Effector memory CD8-positive, alpha-beta T cell (primary cell): Measurements from ENCODE around the gene GLT6D1.

Source experiments
- ATAC-seq: fragments of 150-1000 bp; cut with Tn5 transposase; replicated peaks from 2 replicates; pipeline ENCODE4 v1.10.0; 2021; ENCODE audit warnings: mild to moderate bottlenecking, moderate library complexity
- DNase-seq, 3 experiments: peaks; one replicate each; pipeline ENCODE4 v3.0.0; 2021
- H3K27ac Mint-ChIP-seq, 2 donors: one replicate each; pipeline ENCODE4 v1.8.0; 2022; ENCODE audit warnings: mild to moderate bottlenecking in 2 of 2, mixed read lengths in 2 of 2, moderate library complexity in 2 of 2
- H3K27me3 Mint-ChIP-seq, 2 donors: one replicate each; pipeline ENCODE4 v1.8.0; 2022; ENCODE audit warnings: mixed read lengths in 2 of 2
- H3K36me3 Mint-ChIP-seq: one replicate; pipeline ENCODE4 v1.8.0; 2022; ENCODE audit warnings: mild to moderate bottlenecking, moderate library complexity, mixed read lengths; ENCODE audit not compliant: insufficient read depth
- H3K4me1 Mint-ChIP-seq, 2 donors: one replicate each; pipeline ENCODE4 v1.8.0; 2022; ENCODE audit warnings: low read depth in 2 of 2, mixed read lengths in 2 of 2
- H3K4me3 Mint-ChIP-seq, 2 donors: one replicate each; pipeline ENCODE4 v1.8.0; 2022; ENCODE audit warnings: mild to moderate bottlenecking in 2 of 2, mixed read lengths in 2 of 2, moderate library complexity in 2 of 2
- H3K9me3 Mint-ChIP-seq, 2 donors: one replicate each; pipeline ENCODE4 v1.8.0; 2022; ENCODE audit warnings: mixed read lengths in 2 of 2

GLT6D1 gene

GRCh38 chr9:135587658-135588057, 51.7 kb downstream of the GLT6D1 start:
- no peaks in the 10 kb centered on the region for H3K4me1 Mint-ChIP-seq
- H3K27ac Mint-ChIP-seq = no peak overlapping the region
- H3K4me3 Mint-ChIP-seq = no peak overlapping the region
- peaks cover 29 to 64% of the 10 kb centered on the region in 2 donors for H3K27me3 Mint-ChIP-seq
- H3K9me3 Mint-ChIP-seq = no peaks in the 10 kb centered on the region
- H3K36me3 Mint-ChIP-seq = peaks cover 3% of the 10 kb centered on the region
- DNase-seq (no peak), ATAC-seq (no peak)

DNA sequence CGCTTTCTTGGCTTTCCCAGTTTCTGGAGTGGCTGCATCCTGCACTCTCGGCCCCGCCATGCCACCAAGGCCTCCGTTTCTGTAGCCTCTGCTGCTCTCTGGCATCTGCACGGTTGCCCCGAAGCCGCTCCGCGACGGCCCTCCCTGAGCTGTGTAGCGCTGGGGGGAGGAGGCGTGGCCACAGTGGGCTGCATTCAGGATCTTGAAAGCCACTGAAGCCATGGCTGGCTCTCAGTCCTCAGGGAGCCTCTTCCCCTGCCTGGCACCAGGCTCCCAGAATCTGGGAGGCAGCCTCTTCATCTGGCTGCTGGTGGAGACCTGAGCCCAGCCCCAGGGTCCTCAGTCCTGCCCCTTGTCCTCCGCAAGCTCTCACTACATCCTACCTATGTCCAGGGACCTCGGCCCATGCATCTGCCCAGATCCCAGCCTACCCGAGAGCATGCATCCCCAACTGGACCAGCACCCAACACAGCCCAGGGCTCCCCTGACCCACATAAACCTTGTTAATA, 52.7 kb downstream of the GLT6D1 start:
- Mint-ChIP-seq H3K36me3 (peaks cover 3% of the 10 kb centered on the region), H3K9me3 (no peaks in the 10 kb centered on the region), H3K4me3 (no peak overlapping the region), H3K27ac (no peak overlapping the region), H3K27me3 (peaks cover 29 to 58% of the 10 kb centered on the region in 2 donors), H3K4me1 (no peaks in the 10 kb centered on the region)
- DNase-seq (no peak), ATAC-seq (no peak)

DNA sequence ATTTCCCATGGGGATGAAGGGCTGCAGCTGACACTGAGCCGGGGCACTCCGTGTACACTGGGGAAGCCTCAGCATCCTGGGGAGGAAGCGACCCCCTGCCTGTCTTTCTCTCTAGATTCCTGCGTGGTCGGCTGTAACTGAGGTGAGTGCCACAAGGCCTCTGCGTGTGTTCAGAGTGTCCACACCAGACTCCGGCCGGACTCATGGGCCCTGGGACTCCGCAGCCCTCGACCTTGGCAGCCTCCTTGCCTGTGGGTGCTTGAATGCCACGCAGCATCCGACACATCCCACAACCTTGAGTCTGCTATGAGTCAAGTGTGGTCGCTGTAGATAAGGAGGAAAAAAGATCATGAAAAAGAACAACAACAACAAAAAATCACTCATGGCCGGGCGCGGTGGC, 54.4 kb downstream of the GLT6D1 start:
- H3K9me3 Mint-ChIP-seq = no peaks in the 10 kb centered on the region

GRCh38 chr9:135584371-135584770, 55.0 kb downstream of the GLT6D1 start:
- no peak for ATAC-seq
- Mint-ChIP-seq H3K36me3 (no peaks in the 10 kb centered on the region), H3K27ac (no peak overlapping the region), H3K4me3 (no peak overlapping the region), H3K4me1 (no peaks in the 10 kb centered on the region), H3K9me3 (no peaks in the 10 kb centered on the region), H3K27me3 (peaks cover 12 to 40% of the 10 kb centered on the region in 2 donors)
- DNase-seq = no peak

More for the DNA sequence above, 54.4 kb downstream of the GLT6D1 start:
- Mint-ChIP-seq H3K4me3 (no peak overlapping the region), H3K27ac (no peak overlapping the region), H3K4me1 (no peaks in the 10 kb centered on the region), H3K36me3 (no peaks in the 10 kb centered on the region), H3K27me3 (peaks cover 17 to 45% of the 10 kb centered on the region in 2 donors)
- DNase-seq (no peak), ATAC-seq (no peak)

- no peak overlapping the region for H3K4me3 Mint-ChIP-seq
- H3K9me3 Mint-ChIP-seq = no peaks in the 10 kb centered on the region
- H3K27me3 Mint-ChIP-seq = peaks cover 11 to 37% of the 10 kb centered on the region in 2 donors
- no peak overlapping the region for H3K27ac Mint-ChIP-seq
- H3K36me3 Mint-ChIP-seq = no peaks in the 10 kb centered on the region
- H3K4me1 Mint-ChIP-seq = no peaks in the 10 kb centered on the region
- no peak for DNase-seq
- ATAC-seq = no peak
Observed at GRCh38 chr9:135583688-135584011, 55.7 kb downstream of the GLT6D1 start.

DNA sequence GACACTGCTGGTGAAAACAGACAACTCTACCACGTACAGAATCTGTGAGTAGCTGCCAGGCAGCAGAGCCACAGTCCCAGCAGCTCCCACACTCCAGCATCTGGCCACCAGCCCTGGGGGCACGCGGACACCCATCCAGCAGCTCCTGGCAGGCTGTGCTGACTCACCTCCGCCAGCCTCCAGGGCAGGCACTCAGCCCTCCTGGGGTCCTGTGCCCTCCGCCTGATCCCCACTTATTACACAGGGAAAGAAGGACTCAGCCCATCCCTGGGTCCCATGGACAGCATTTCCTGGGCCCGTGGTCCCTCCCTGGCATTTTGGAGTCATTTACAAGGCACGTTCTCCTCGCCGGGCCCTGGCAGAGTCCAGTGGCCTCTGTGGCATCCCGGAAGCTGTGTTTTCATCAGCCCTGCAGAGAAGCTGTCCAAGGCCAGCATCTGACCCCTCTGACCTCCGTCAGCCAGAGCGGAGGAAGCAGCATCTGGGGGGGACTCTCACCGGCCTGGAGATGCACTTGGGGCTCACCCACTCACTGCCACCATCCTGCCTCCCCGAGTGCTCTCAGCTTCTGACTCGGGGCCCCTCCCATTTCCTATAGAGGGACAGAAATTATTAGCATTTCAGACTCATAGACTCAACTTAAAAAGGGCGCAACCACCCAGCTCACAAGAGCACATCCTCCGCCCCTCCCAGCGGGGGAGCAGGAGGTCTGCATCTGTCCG, 56.2 kb downstream of the GLT6D1 start:
- no peak for DNase-seq
- no peak for ATAC-seq
- Mint-ChIP-seq H3K27me3 (peaks cover 11 to 37% of the 10 kb centered on the region in 2 donors), H3K4me3 (no peak overlapping the region), H3K4me1 (no peaks in the 10 kb centered on the region), H3K9me3 (no peaks in the 10 kb centered on the region), H3K36me3 (no peaks in the 10 kb centered on the region), H3K27ac (no peak overlapping the region)

DNA sequence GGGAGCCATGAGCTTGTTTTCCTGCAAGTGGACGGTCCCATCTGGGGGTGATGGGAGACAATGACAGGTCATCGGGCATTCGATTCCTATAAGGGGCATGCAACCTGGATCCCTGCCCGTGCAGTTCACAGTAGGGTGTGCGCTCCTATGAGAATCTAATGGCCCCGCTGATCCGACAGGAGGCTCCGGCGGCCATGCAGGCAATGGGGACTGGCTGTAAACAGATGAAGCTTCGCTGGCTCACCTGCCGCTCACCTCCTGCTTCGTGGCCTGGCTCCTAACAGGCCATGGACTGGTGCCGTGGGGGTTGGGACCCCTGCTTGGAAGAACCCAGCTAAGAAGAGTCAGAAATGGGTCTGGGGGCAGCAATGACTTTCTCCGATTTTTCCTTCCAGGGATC, 56.8 kb downstream of the GLT6D1 start:
- Mint-ChIP-seq H3K27me3 (peaks cover 11 to 37% of the 10 kb centered on the region in 2 donors), H3K36me3 (no peaks in the 10 kb centered on the region), H3K27ac (no peak overlapping the region), H3K9me3 (no peaks in the 10 kb centered on the region), H3K4me3 (no peak overlapping the region), H3K4me1 (no peaks in the 10 kb centered on the region)
- ATAC-seq (no peak), DNase-seq (no peak)

DNA sequence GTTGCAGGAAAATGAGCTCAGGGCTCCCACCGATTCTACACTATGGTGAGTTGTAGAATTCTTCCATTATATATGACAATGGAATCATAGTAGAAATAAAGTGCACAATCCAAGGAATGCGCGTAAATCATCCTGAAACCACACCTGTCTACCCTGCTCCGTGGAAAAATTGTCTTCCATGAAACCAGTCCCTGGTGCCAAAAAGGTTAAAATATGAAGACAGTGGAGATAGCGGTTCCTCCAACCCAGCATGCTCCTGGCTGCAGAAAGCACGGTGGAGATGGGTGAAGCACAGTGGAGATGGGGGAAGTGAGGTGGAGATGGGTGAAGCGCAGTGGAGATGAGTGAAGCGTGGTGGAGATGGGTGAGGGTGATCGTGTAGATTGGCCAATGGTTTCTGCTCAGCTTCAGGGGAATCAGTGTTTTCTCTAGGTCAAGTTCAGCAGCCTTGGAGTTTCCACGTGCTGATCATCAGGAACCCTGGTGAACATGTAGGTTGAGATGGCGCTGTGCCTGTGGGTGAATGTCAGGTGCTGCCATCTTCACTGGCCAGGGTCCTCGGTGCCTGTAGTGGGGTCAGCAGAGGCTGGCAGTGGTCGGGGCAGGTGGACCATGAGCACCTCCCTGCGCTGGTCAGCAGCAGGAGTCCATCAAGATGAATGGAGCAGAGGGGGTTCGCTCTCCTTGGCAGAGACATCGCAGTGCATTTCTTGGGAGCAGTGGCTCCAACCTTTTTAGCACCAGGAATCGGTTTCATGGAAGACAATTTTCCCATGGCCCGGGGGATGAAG, 57.5 kb downstream of the GLT6D1 start:
- DNase-seq = no peak
- Mint-ChIP-seq H3K36me3 (no peaks in the 10 kb centered on the region), H3K27ac (no peak overlapping the region), H3K9me3 (no peaks in the 10 kb centered on the region), H3K4me1 (no peaks in the 10 kb centered on the region), H3K27me3 (peaks cover 13 to 32% of the 10 kb centered on the region in 2 donors), H3K4me3 (no peak overlapping the region)
- ATAC-seq = no peak

DNA sequence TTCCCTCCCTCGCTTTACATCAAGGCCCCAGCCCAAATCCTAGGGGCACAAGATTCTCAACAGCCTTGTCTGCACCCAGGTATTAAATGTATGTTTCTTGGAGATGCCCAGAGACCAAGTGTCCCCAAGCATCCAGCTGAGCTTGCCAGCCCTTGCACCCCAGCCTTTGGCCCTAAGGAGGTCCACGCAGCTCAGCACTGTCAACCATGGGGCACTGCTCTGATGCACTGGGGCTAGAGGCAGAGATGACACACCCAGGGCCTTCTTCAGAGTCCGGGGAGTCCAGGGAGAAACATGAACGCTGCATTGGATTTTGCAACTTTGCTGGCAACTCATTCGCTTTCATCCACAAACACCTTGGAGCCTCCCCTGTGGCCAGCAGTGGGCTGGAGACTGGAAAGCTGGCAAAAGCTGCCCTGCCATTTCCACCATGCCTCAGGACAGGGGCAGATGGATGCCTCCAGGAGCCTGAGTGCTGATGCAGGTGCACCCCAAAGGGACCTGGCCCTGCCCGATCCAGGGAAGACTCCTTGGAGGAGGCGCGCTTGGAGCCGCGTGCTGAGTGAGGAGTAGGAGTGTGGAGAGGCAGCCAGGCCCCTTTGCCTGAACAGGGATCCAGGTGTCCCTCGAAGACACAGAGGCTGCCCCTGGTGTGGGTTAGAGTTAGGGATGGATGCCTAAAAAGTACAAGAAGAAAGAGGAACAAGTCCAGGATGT, 58.5 kb downstream of the GLT6D1 start:
- Mint-ChIP-seq H3K4me1 (no peaks in the 10 kb centered on the region), H3K9me3 (no peaks in the 10 kb centered on the region), H3K4me3 (no peak overlapping the region), H3K27ac (no peak overlapping the region), H3K27me3 (peaks cover 16 to 22% of the 10 kb centered on the region in 2 donors), H3K36me3 (no peaks in the 10 kb centered on the region)
- ATAC-seq = no peak
- no peak for DNase-seq

GRCh38 chr9:135579889-135580660, 59.3 kb downstream of the GLT6D1 start:
- Mint-ChIP-seq H3K27ac (no peak overlapping the region), H3K4me1 (no peaks in the 10 kb centered on the region)
- no peak for ATAC-seq

GRCh38 chr9:135579356-135579755, 60.0 kb downstream of the GLT6D1 start:
- Mint-ChIP-seq H3K36me3 (no peaks in the 10 kb centered on the region), H3K4me1 (no peaks in the 10 kb centered on the region), H3K27ac (no peak overlapping the region), H3K4me3 (no peak overlapping the region), H3K27me3 (peaks cover 8 to 12% of the 10 kb centered on the region in 2 donors), H3K9me3 (no peaks in the 10 kb centered on the region)
- no peak for ATAC-seq
- no peak for DNase-seq

More at GRCh38 chr9:135579889-135580660, 59.3 kb downstream of the GLT6D1 start:
- H3K9me3 Mint-ChIP-seq = no peaks in the 10 kb centered on the region
- H3K27me3 Mint-ChIP-seq = peaks cover 15 to 16% of the 10 kb centered on the region in 2 donors
- H3K4me3 Mint-ChIP-seq = no peak overlapping the region
- no peak for DNase-seq
- no peaks in the 10 kb centered on the region for H3K36me3 Mint-ChIP-seq

DNA sequence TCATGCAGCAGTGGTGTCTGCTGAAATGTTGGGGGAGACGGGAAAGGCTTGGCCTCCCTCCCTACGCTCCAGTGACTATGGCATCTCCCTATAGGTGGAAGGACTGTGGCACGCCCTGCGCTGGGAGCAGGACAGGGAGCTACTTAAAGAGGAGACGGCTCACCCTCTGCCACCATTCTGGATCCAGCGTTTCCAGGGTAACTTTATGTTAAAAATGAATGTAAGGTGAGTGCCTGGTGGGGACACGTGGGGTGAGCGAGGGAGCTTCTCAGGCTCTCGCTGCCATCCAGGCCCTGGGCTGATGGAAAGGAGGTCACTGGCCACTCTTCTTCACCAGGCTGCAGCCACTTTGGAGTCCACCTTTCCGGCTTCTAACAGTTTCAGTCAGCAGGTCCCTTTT, 62.1 kb downstream of the GLT6D1 start:
- DNase-seq (no peak), ATAC-seq (no peak)
- Mint-ChIP-seq H3K36me3 (no peaks in the 10 kb centered on the region), H3K4me1 (no peaks in the 10 kb centered on the region), H3K4me3 (no peak overlapping the region), H3K9me3 (no peaks in the 10 kb centered on the region), H3K27ac (no peak overlapping the region), H3K27me3 (peaks cover 5 to 8% of the 10 kb centered on the region in 2 donors)
